Measurements from ENCODE around the gene GSTT2. TPM values are rescaled to one million over a fixed set of nuclear protein-coding genes. Genes with fewer than 3 reads are reported as not detected.

Gene GSTT2
- total RNA-seq, result not detected in 2 replicates

DNA sequence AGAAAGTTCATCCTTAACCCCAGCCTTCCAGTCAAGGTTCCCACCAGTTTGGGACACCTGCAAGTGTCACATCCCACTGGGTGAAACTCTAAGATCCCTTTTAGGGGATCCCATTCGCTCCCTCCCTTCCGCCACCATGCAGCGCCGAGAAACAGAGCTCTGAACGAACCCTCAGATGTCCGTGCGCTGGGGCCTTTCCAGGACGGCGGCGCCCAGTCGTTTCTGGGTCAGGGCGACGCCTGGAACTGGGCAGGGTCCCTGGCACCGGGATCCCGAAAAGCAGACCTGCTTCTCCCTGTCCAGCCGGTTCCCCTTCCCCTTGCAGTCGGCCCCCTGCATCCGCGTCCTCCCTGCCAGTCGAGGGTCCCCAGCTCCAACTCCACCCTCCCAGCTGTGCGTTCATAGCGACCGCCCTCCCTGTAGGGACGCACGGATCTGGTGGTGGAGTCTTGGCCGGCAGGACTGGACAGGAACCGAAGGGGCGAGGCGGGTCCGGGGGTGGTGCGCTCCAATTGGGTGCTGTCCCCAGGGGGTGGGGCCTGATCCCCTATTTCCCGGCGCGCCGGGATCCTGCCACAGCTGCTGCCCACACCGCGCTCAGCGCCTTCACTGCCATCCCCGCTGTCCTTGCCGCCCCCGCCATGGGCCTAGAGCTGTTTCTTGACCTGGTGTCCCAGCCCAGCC, at the start of gene GSTT2:
Gene GSTT2, plus strand, starts transcription at position 578 of the 684 bp plus-strand sequence.

DNA sequence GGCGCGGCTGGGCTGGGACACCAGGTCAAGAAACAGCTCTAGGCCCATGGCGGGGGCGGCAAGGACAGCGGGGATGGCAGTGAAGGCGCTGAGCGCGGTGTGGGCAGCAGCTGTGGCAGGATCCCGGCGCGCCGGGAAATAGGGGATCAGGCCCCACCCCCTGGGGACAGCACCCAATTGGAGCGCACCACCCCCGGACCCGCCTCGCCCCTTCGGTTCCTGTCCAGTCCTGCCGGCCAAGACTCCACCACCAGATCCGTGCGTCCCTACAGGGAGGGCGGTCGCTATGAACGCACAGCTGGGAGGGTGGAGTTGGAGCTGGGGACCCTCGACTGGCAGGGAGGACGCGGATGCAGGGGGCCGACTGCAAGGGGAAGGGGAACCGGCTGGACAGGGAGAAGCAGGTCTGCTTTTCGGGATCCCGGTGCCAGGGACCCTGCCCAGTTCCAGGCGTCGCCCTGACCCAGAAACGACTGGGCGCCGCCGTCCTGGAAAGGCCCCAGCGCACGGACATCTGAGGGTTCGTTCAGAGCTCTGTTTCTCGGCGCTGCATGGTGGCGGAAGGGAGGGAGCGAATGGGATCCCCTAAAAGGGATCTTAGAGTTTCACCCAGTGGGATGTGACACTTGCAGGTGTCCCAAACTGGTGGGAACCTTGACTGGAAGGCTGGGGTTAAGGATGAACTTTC, 18.7 kb upstream of the GSTT2 start, which contains the start of gene GSTT2B:
Gene GSTT2B, minus strand, starts transcription at position 112 of the 688 bp plus-strand sequence. Its CDS starts 64 bp downstream, at position 48.

GRCh38 chr22:23966568-23966967, 13.4 kb upstream of the GSTT2 start, which contains the start of gene DDTL:
Gene DDTL, plus strand, starts transcription at chr22:23966888. Its CDS starts 27 bp downstream, at chr22:23966915.

GRCh38 chr22:23974345-23974744, 5.6 kb upstream of the GSTT2 start, which contains the start of gene DDT:
Gene DDT, minus strand, starts transcription at chr22:23974441. Its CDS starts 27 bp downstream, at chr22:23974414.

GRCh38 chr22:24005201-24005600, 25.3 kb downstream of the GSTT2 start, which contains the start of gene GSTT4:
Gene GSTT4, minus strand, starts transcription at chr22:24005453. Its CDS starts 97 bp downstream, at chr22:24005356.

Other genes with a start within 250 kb of the GSTT2 start
- 1.4 and 1.6 TPM in 2 replicates for gene ZNF70, start 229.0 kb upstream of the GSTT2 start, total RNA-seq
- gene VPREB3, start 225.7 kb upstream of the GSTT2 start, total RNA-seq, result not detected in 2 replicates
- 0.35 TPM in 1 of 2 replicates, not detected in the other for gene C22orf15, start 217.1 kb upstream of the GSTT2 start, total RNA-seq
- 0.98 and 7.2 TPM in 2 replicates for gene CHCHD10, start 212.2 kb upstream of the GSTT2 start, total RNA-seq
- gene MMP11, start 207.3 kb upstream of the GSTT2 start, total RNA-seq, result 0.46 and 1.3 TPM in 2 replicates
- 89.9 and 90.7 TPM in 2 replicates for gene SMARCB1, start 193.2 kb upstream of the GSTT2 start, total RNA-seq
- 1.4 and 2.8 TPM in 2 replicates for gene DERL3, start 141.1 kb upstream of the GSTT2 start, total RNA-seq
- 4.1 and 10.6 TPM in 2 replicates for gene SLC2A11, start 122.3 kb upstream of the GSTT2 start, total RNA-seq
- gene MIF, start 85.8 kb upstream of the GSTT2 start, total RNA-seq, result 1,048 and 1,082 TPM in 2 replicates
- gene GSTT2B, start 18.9 kb upstream of the GSTT2 start, total RNA-seq, result 0.99 and 2.1 TPM in 2 replicates
- not detected in 2 replicates for gene DDTL, start 13.2 kb upstream of the GSTT2 start, total RNA-seq
- 130 and 138 TPM in 2 replicates for gene DDT, start 5.7 kb upstream of the GSTT2 start, total RNA-seq
- not detected in 2 replicates for gene GSTT4, start 25.3 kb downstream of the GSTT2 start, total RNA-seq
- gene CABIN1, start 31.2 kb downstream of the GSTT2 start, total RNA-seq, result 24.2 and 28.4 TPM in 2 replicates
- 1.3 and 1.7 TPM in 2 replicates for gene SUSD2, start 201.4 kb downstream of the GSTT2 start, total RNA-seq

Data from airway epithelial cell (primary cell).